Stimulated activated CD4-positive, alpha-beta T cell treated with anti-CD3 and anti-CD28 coated beads, Interleukin-1b, Interleukin-23, amount 100 ng/mL, for 1 hour (primary cell): ENCODE data around the gene TBC1D1.
A peak's percentile ranks its signal among the peaks of the same experiment; 100 is the strongest.
"Not testable (repeated sequence)": the region's sequence is repeated elsewhere in the genome, so short reads cannot be mapped to it uniquely, and the experiment has no call there.

ENCODE experiments used
- DNase-seq, 2 donors: peaks; one replicate each; pipeline ENCODE4 v3.0.0-alpha.2; 2020; ENCODE audit warnings: low read depth in 2 of 2

Gene TBC1D1

GRCh38 chr4:37966044-37966443, 75.2 kb downstream of the TBC1D1 start:
- no peak for DNase-seq

- no peak for DNase-seq
Observed at GRCh38 chr4:37967736-37968135, 76.9 kb downstream of the TBC1D1 start.

- DNase-seq: no peak
Observed at GRCh38 chr4:37968747-37969146, 77.9 kb downstream of the TBC1D1 start.

GRCh38 chr4:37970702-37971101, 79.8 kb downstream of the TBC1D1 start:
- peak in 1 of 2 donors; percentile 39 for DNase-seq

GRCh38 chr4:37971202-37971601, 80.3 kb downstream of the TBC1D1 start:
- no peak for DNase-seq

- no peak for DNase-seq
Observed at GRCh38 chr4:37973441-37973840, 82.6 kb downstream of the TBC1D1 start.

GRCh38 chr4:37975321-37975822, 84.5 kb downstream of the TBC1D1 start:
- DNase-seq: not testable (repeated sequence)

- DNase-seq: no peak
Observed at GRCh38 chr4:37976507-37976906, 85.6 kb downstream of the TBC1D1 start.

GRCh38 chr4:37976991-37977470, 86.1 kb downstream of the TBC1D1 start:
- DNase-seq: peak; percentile 49 to 58

- DNase-seq: peak; percentile 33 to 40
Observed at GRCh38 chr4:37977471-37978247, 86.8 kb downstream of the TBC1D1 start.

GRCh38 chr4:37978248-37978924, 87.5 kb downstream of the TBC1D1 start:
- no peak for DNase-seq

- no peak for DNase-seq
Observed at GRCh38 chr4:37980246-37980645, 89.4 kb downstream of the TBC1D1 start.

GRCh38 chr4:37981425-37981824, 90.5 kb downstream of the TBC1D1 start:
- no peak for DNase-seq

- DNase-seq: no peak
Observed at GRCh38 chr4:37981844-37982720, 91.2 kb downstream of the TBC1D1 start.

GRCh38 chr4:37982736-37983135, 91.9 kb downstream of the TBC1D1 start:
- no peak for DNase-seq

GRCh38 chr4:37983951-37984350, 93.1 kb downstream of the TBC1D1 start:
- no peak for DNase-seq

- no peak for DNase-seq
Observed at GRCh38 chr4:37985730-37986275, 94.9 kb downstream of the TBC1D1 start.

GRCh38 chr4:37988670-37989069, 97.8 kb downstream of the TBC1D1 start:
- no peak for DNase-seq

- DNase-seq: no peak
Observed at GRCh38 chr4:37989398-37990260, 98.7 kb downstream of the TBC1D1 start.

GRCh38 chr4:37990731-37991245, 99.9 kb downstream of the TBC1D1 start:
- no peak for DNase-seq
